Thyroid gland (tissue), 4 donors: ENCODE data around the gene COL13A1.

Experiments
- POLR2A ChIP-seq, 2 donors: fragments of 450-650 bp; IDR thresholded peaks; one replicate each; pipeline ENCODE4 v1.6.1; 2017; ENCODE audit warnings: antibody characterized with exemption in 2 of 2, mild to moderate bottlenecking in 2 of 2, moderate library complexity in 1 of 2
- TF ChIP-seq, protein P1 (sequence below), 6 experiments: fragments of 200-600 bp in 3 of 6; fragments of 450-650 bp in 3 of 6; sonication (generic) in 3 of 6; IDR thresholded peaks; one replicate each; pipeline ENCODE4 v1.5.1; 2016 to 2019; ENCODE audit warnings: antibody characterized with exemption in 6 of 6, mild to moderate bottlenecking in 2 of 6, inconsistent platforms in 1 of 6, moderate library complexity in 1 of 6

DNA sequence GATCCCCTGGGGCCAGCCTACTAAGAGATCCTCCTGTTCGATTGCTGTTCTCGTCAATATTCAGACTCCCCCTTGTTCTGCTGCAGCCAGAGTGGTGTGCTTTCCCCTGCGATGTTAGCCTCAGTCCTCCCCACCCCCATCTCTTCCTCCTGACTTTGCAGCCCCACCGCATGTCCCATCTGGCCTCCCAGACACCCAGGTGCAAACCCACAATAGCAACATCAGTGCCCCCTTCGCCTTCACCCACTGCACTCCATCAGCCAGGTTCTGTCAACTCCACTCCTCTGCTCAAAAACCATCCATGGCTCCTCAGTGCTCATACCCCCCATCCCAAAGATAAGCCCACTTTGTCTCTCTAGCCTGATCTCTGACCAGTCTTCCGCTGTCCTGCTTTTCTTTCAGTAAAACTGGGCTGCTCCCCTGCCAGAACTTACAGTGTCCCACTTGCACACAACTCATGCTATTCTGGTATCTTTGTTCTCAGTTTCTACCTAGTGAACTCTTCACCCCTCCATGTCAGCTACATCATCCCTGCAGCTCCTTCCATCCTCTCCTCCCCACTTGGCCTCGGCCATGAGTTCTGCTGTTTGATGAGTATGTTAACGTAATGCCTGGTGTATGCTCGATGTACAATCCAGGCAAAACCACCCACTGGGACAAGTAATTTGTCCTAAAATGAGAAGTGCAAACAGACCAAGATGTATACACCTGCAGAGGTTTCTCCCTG lies 26.6 kb downstream of the COL13A1 start:
- TF ChIP-seq POLR2A (IDR thresholded peaks at IDR 0.05), result no peak
- TF ChIP-seq, protein P1, sequence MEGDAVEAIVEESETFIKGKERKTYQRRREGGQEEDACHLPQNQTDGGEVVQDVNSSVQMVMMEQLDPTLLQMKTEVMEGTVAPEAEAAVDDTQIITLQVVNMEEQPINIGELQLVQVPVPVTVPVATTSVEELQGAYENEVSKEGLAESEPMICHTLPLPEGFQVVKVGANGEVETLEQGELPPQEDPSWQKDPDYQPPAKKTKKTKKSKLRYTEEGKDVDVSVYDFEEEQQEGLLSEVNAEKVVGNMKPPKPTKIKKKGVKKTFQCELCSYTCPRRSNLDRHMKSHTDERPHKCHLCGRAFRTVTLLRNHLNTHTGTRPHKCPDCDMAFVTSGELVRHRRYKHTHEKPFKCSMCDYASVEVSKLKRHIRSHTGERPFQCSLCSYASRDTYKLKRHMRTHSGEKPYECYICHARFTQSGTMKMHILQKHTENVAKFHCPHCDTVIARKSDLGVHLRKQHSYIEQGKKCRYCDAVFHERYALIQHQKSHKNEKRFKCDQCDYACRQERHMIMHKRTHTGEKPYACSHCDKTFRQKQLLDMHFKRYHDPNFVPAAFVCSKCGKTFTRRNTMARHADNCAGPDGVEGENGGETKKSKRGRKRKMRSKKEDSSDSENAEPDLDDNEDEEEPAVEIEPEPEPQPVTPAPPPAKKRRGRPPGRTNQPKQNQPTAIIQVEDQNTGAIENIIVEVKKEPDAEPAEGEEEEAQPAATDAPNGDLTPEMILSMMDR (IDR thresholded peaks at IDR 0.05), result no peak
